Right atrium auricular region (tissue), 2 donors: ENCODE results near the gene EDARADD. TPM values are rescaled to one million over a fixed set of nuclear protein-coding genes. Genes with fewer than 3 reads are reported as not detected.

Experiments
- DNase-seq: peaks from one replicate; pipeline ENCODE4 v3.0.0-alpha.2; 2019; ENCODE audit warnings: low spot score
- H3K27ac ChIP-seq, 2 donors: fragments of 200-600 bp; sonication (generic); 1 replicate in 1 of 2; 2 replicates in 1 of 2; pipeline ENCODE4 v1.5.1; 2016 to 2019
- H3K27me3 ChIP-seq, 2 donors: fragments of 200-600 bp; sonication (generic); one replicate each; pipeline versions ENCODE4 v1.5.1 to v1.6.0; 2017 to 2019
- H3K36me3 ChIP-seq: fragments of 200-600 bp; sonication (generic); one replicate; pipeline ENCODE4 v1.5.1; 2016
- H3K4me1 ChIP-seq, 2 donors: fragments of 200-600 bp; sonication (generic); one replicate each; pipeline versions ENCODE4 v1.5.1 to v1.6.0; 2017 to 2019
- H3K4me3 ChIP-seq, 2 donors: fragments of 200-600 bp; sonication (generic); 1 replicate in 1 of 2; 2 replicates in 1 of 2; pipeline ENCODE4 v1.5.1; 2017 to 2019; ENCODE audit warnings: mild to moderate bottlenecking in 1 of 2, moderate library complexity in 1 of 2
- H3K9me3 ChIP-seq, 2 donors: fragments of 200-600 bp; sonication (generic); one replicate each; pipeline ENCODE4 v1.5.1; 2019
- CTCF ChIP-seq, 2 donors: fragments of 200-600 bp; sonication (generic); IDR thresholded peaks; one replicate each; pipeline ENCODE4 v1.5.1; 2019; ENCODE audit warnings: antibody characterized with exemption in 2 of 2
- total RNA-seq, 2 donors: library from RNA; depleted of rRNA; stranded (reverse); fragments of >200 nt; gene quantifications; one replicate each; pipeline ENCODE4 v1.1.0, GENCODE V29; 2016

Gene EDARADD
- total RNA-seq, 2 donors from 2014 or later, result 0.63 TPM; not detected in 1

- no peaks in the 10 kb centered on the region for H3K4me1 ChIP-seq
- no peaks in the 10 kb centered on the region for H3K27me3 ChIP-seq
- no peak overlapping the region for H3K4me3 ChIP-seq
- no peaks in the 10 kb centered on the region for H3K9me3 ChIP-seq
- TF ChIP-seq CTCF (IDR thresholded peaks at IDR 0.05), result no peak
- DNase-seq, result peak; percentile 4
- H3K36me3 ChIP-seq, result no peaks in the 10 kb centered on the region
- no peak overlapping the region for H3K27ac ChIP-seq
Observed at GRCh38 chr1:236353813-236354212, 40.3 kb upstream of the EDARADD start.

DNA sequence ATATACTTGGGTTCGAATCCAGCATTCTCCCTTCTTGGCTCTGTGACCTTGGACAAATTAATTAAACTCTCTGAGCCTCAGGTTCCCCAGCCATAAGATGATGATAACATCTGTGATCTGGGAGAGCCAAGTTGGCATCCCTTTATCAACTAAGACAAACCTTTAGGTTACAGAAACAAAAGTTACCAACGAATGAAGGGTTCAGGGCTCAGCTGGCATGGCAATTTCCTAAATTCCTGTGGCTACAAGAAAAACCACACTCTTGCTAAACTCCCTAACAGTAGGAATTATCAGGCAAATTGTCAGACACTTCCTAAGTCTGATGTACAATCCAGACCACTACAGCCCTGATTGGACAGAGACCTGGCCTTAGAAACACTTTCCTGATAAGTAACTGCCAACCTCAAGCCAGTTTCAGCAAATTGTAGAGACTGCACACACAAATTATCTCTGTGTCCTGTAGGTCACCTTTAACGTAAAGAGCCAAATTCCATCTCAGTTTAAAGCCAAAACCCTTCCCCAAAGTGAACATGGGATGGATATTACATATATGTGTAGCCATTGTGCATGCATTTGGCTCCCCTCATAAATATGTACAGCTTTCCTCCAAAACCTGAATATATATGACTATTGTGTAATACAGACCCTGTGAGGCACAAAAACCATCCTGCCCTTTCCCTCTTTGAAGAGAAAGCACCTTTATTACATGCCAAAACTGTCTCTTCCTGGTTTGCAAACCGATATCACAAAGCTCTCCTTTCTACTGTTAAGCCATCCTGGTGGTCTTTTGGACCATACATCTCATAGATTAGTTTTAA, 39.5 kb upstream of the EDARADD start:
- no peak for TF ChIP-seq CTCF (IDR thresholded peaks at IDR 0.05)
- no peak overlapping the region for H3K27ac ChIP-seq
- no peaks in the 10 kb centered on the region for H3K36me3 ChIP-seq
- H3K27me3 ChIP-seq, result no peaks in the 10 kb centered on the region
- DNase-seq, result peak; percentile 0
- no peak overlapping the region for H3K4me3 ChIP-seq
- H3K4me1 ChIP-seq, result no peaks in the 10 kb centered on the region
- no peaks in the 10 kb centered on the region for H3K9me3 ChIP-seq

GRCh38 chr1:236356141-236356540, 37.9 kb upstream of the EDARADD start:
- Histone ChIP-seq H3K9me3 (no peaks in the 10 kb centered on the region), H3K4me3 (no peak overlapping the region), H3K27ac (no peak overlapping the region), H3K27me3 (no peaks in the 10 kb centered on the region), H3K36me3 (no peaks in the 10 kb centered on the region), H3K4me1 (no peaks in the 10 kb centered on the region)
- TF ChIP-seq CTCF (IDR thresholded peaks at IDR 0.05), result no peak
- peak; percentile 7 for DNase-seq

DNA sequence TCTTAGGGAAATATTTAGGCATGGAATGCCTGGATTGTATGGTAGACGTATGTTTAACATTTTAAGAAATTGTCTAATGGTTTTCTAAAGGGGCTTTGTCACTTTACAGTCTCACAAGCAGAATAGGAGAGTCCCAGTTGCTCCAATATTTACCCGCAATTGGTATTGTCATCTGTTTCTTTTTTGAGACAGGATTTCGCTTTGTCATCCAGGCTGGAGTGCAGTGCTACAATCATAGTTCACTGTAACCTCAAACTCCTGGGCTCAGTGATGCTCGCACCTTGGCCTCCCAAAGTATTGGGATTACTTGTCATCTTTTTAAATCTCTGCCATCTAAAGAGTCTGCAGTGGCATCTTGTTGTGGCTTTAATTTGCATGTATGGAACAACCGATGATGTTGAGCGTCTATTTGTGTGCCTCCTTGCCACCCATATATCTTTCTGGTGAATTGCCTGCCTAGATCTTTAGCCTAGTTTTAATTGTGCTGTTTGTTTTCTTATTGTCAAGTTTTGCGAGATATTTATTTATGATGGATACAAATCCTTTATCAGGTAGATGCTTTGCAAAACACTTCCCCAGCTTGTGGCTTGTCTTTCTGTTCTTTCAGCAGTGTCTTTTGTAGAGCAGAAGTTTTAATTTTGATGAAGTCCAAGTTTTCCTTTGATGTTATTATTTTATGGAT, 32.0 kb upstream of the EDARADD start:
- TF ChIP-seq CTCF (IDR thresholded peaks at IDR 0.05), result no peak
- H3K36me3 ChIP-seq, result no peaks in the 10 kb centered on the region
- H3K4me3 ChIP-seq, result no peak overlapping the region
- H3K27me3 ChIP-seq, result no peaks in the 10 kb centered on the region
- H3K9me3 ChIP-seq, result no peaks in the 10 kb centered on the region
- DNase-seq, result peak; percentile 7
- H3K4me1 ChIP-seq, result no peaks in the 10 kb centered on the region
- no peak overlapping the region for H3K27ac ChIP-seq

- Histone ChIP-seq H3K4me1 (no peaks in the 10 kb centered on the region), H3K27me3 (no peaks in the 10 kb centered on the region), H3K4me3 (no peak overlapping the region), H3K27ac (no peak overlapping the region), H3K9me3 (no peaks in the 10 kb centered on the region), H3K36me3 (no peaks in the 10 kb centered on the region)
- peak; percentile 30 for DNase-seq
- no peak for TF ChIP-seq CTCF (IDR thresholded peaks at IDR 0.05)
Observed at GRCh38 chr1:236363237-236363636, 30.8 kb upstream of the EDARADD start.
